ENCODE results near the gene RBM38. TPM values are rescaled to one million over a fixed set of nuclear protein-coding genes. Genes with fewer than 3 reads are reported as not detected.

The RBM38 gene
- total and polyA plus RNA-seq, 9 of the 15 experiments (the other 6 are each of a cell fraction or from before 2014, with no cell fraction given): 0.28 to 82.4 (median 33.2) TPM

- DNase-seq (ENCODE audit: extremely low read depth in 1 of 4, low spot score in 3 of 4) (peak; percentile 72 to 93 (median 82)), FAIRE-seq (peak; percentile 99), ATAC-seq (peak; percentile 81)
- POLR2A ChIA-PET: no interaction called here
- Histone ChIP-seq H3K36me3 (ENCODE audit: control insufficient read depth, insufficient read depth, low read length) (no peaks in the 10 kb centered on the region), H3K4me2 (ENCODE audit: insufficient read depth, low read length) (peak overlapping the region; percentile 63), H3K4me3 (no peak overlapping the region), H2AFZ (ENCODE audit: low read depth, low read length) (peak overlapping the region; percentile 90), H4K20me1 (replicated peaks; ENCODE audit: control insufficient read depth, insufficient read depth, low read length) (no peaks in the 10 kb centered on the region), H3K27ac (ENCODE audit: extremely low read depth, low read depth, low read length) (peak overlapping the region; percentile 92), H3K9me3 (replicated peaks; ENCODE audit: control insufficient read depth, insufficient read depth, low read depth, low read length) (no peaks in the 10 kb centered on the region), H3K27me3 (ENCODE audit: control insufficient read depth in 2 of 2, insufficient read depth in 2 of 2, low read length in 2 of 2) (no peaks in the 10 kb centered on the region), H3K4me1 (replicated peaks in 1 of 2; ENCODE audit: control insufficient read depth in 2 of 2, insufficient read depth in 2 of 2, low read length in 2 of 2) (peaks cover 50 to 55% of the 10 kb centered on the region in 2 experiments), H3K79me2 (ENCODE audit: control insufficient read depth, insufficient read depth, low read length) (no peaks in the 10 kb centered on the region), H3K9ac (ENCODE audit: insufficient read depth in 1 of 2, low read depth in 2 of 2, low read length in 2 of 2) (peak overlapping the region; percentile 43 to 65; a peak in 3 of 4 replicates), H3K9me1 (ENCODE audit: control insufficient read depth, insufficient read depth, low read length) (peaks cover 4% of the 10 kb centered on the region)
- no TSS peak for BruUV-seq (replicated peaks)
- CTCF ChIA-PET (ENCODE audit: low intra/inter-chr PET ratio): no interaction called here
- in situ Hi-C loops (cut with MboI) (no loop called here), intact Hi-C loops (cut with micrococcal nuclease) (loop anchor here (2.0 to 5.0 kb wide), 2 partner anchors 41 to 60 kb away; partner anchors contain the start of gene RBM38)
- 30% methylated on average over 19 of the region's 21 CpGs for WGBS (ENCODE audit: insufficient coverage, low coverage, missing lambda C conversion rate)
- TF ChIP-seq ZNF24 (IDR thresholded peaks at IDR 0.05) (peak; percentile 100), ZBTB40 (IDR thresholded peaks at IDR 0.05) (peak; percentile 85), ZBTB40 (CRISPR knock-in tag; IDR thresholded peaks at IDR 0.05) (no peak), BHLHE40 (IDR thresholded peaks at IDR 0.05; ENCODE audit: low read length) (peak; percentile 82), POLR2G (IDR thresholded peaks at IDR 0.05; ENCODE audit: low read depth, low read length) (no peak), THRAP3 (IDR thresholded peaks at IDR 0.05; ENCODE audit: borderline replicate concordance) (no peak), PTBP1 (IDR thresholded peaks at IDR 0.05; ENCODE audit: low read depth, low read length) (0 out of 2 replicates have a peak, but pooled peaks have one; percentile 61), BCL6 (CRISPR knock-in tag; IDR thresholded peaks at IDR 0.05) (no peak), ZNF431 (CRISPR knock-in tag; IDR thresholded peaks at IDR 0.05) (no peak; the same call in none of the 2 replicates)
These were observed 60.8 kb downstream of the RBM38 start for GRCh38 chr20:57451795-57452661.
